Naive thymus-derived CD4-positive, alpha-beta T cell (primary cell): ENCODE measurements around the gene HCST. TPM values are rescaled to one million over a fixed set of nuclear protein-coding genes. Genes with fewer than 3 reads are reported as not detected.

Experiments used
- ATAC-seq: fragments of 150-1000 bp; cut with Tn5 transposase; 2 replicates; pipeline ENCODE4 v1.10.0; 2021; ENCODE audit warnings: mild to moderate bottlenecking, moderate library complexity
- CTCF ChIA-PET: fragments of 350-600 bp; sonication (Branson Sonifier 250); formaldehyde crosslinking; loops from one replicate; lab custom pipeline; 2021; ENCODE audit warnings: antibody characterized with exemption; lab: Charles Lee
- POLR2A ChIA-PET: fragments of 350-600 bp; sonication (Branson Sonifier 250); formaldehyde crosslinking; loops from one replicate; lab custom pipeline; 2021; ENCODE audit warnings: antibody characterized with exemption, inconsistent platforms; lab: Charles Lee
- DNase-seq, 9 donors: peaks; one replicate each; pipeline versions ENCODE4 v3.0.0 to v3.0.0-alpha.2; 2020 to 2022; ENCODE audit warnings: mixed read lengths in 1 of 9
- H3K27ac ChIP-seq: one replicate; pipeline ENCODE4 v1.7.0; 2013; ENCODE audit warnings: mild to moderate bottlenecking, low read depth, low read length, moderate library complexity
- H3K27me3 ChIP-seq, 2 donors: one replicate each; pipeline ENCODE4 v1.7.0; 2013; ENCODE audit warnings: low read length in 2 of 2, mild to moderate bottlenecking in 2 of 2, moderate library complexity in 2 of 2; ENCODE audit not compliant: control insufficient read depth in 2 of 2, insufficient read depth in 2 of 2
- H3K36me3 ChIP-seq, 3 experiments: 1 replicate in 2 of 3; 2 replicates in 1 of 3; pipeline ENCODE4 v1.7.0; 2013; ENCODE audit warnings: low read length in 3 of 3, mild to moderate bottlenecking in 3 of 3, moderate library complexity in 1 of 3; ENCODE audit not compliant: insufficient read depth in 3 of 3, control insufficient read depth in 2 of 3
- H3K4me1 ChIP-seq, 2 donors: one replicate each; pipeline ENCODE4 v1.7.0; 2013; ENCODE audit warnings: low read length in 2 of 2, mild to moderate bottlenecking in 2 of 2, moderate library complexity in 1 of 2; ENCODE audit not compliant: control insufficient read depth in 2 of 2, insufficient read depth in 2 of 2
- H3K4me3 ChIP-seq: 2 replicates; pipeline ENCODE4 v1.7.0; 2013; ENCODE audit warnings: mild to moderate bottlenecking, low read length
- H3K9me3 ChIP-seq, 3 experiments: 1 replicate in 2 of 3; 2 replicates in 1 of 3; pipeline ENCODE4 v1.7.0; 2013; ENCODE audit warnings: low read length in 3 of 3; ENCODE audit not compliant: control insufficient read depth in 2 of 3
- H3K27ac Mint-ChIP-seq, 9 donors: one replicate each; pipeline ENCODE4 v1.8.0; 2020 to 2022; ENCODE audit warnings: mixed read lengths in 9 of 9, mild to moderate bottlenecking in 8 of 9, moderate library complexity in 5 of 9, inconsistent platforms in 2 of 9
- H3K27me3 Mint-ChIP-seq, 5 donors: one replicate each; pipeline ENCODE4 v1.8.0; 2021 to 2022; ENCODE audit warnings: mixed read lengths in 5 of 5, mild to moderate bottlenecking in 1 of 5
- H3K36me3 Mint-ChIP-seq, 5 donors: one replicate each; pipeline ENCODE4 v1.8.0; 2020 to 2022; ENCODE audit warnings: mixed read lengths in 5 of 5, mild to moderate bottlenecking in 3 of 5, inconsistent platforms in 1 of 5
- H3K4me1 Mint-ChIP-seq, 7 donors: one replicate each; pipeline ENCODE4 v1.8.0; 2020 to 2022; ENCODE audit warnings: mixed read lengths in 7 of 7, mild to moderate bottlenecking in 3 of 7, inconsistent platforms in 1 of 7
- H3K4me3 Mint-ChIP-seq, 10 donors: one replicate each; pipeline ENCODE4 v1.8.0; 2020 to 2022; ENCODE audit warnings: mild to moderate bottlenecking in 10 of 10, mixed read lengths in 10 of 10, moderate library complexity in 6 of 10, inconsistent platforms in 2 of 10
- H3K9me3 Mint-ChIP-seq, 11 donors: one replicate each; pipeline ENCODE4 v1.8.0; 2020 to 2022; ENCODE audit warnings: mixed read lengths in 11 of 11, mild to moderate bottlenecking in 4 of 11, inconsistent platforms in 1 of 11, moderate library complexity in 1 of 11
- intact Hi-C, 2 donors: fragments of 100-400 bp; cut with micrococcal nuclease; formaldehyde crosslinking; loops; one replicate each; pipeline ENCODE4 v1.15.1; 2023
- polyA plus RNA-seq, 2 donors: library from polyadenylated mRNA; unstranded; fragments of 300-500 nt; fragmentation: Illumina TruSeq; gene quantifications; one replicate each; pipeline ENCODE4 v1.2.3, GENCODE V29; 2021
- total RNA-seq, 6 experiments: library from RNA in 5 of 6; stranded (reverse) in 5 of 6; gene quantifications; 1 replicate in 5 of 6; 2 replicates in 1 of 6; pipeline ENCODE4 v1.2.3 and lab custom pipeline; 2021 to 2026

HCST gene
- total and polyA plus RNA-seq, 7 experiments from 2014 or later, result 57.4 to 895 (median 117) TPM

DNA sequence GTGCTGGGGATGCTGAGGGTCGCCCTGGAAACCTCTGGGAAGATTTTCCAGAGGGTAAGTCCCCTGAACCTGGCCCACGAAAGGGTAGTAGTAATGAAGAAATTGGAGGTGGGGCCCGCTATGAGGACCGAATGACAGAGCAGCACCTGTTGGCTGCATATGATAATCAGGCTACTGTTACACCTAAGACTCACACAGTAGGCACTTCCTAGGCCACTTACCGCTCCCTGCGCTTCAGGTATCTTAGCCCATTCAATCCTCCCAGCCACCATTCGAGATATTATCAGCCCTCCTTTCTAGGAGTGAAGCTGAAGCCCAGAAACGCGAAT is 29.5 kb downstream of the HCST start:
- peaks cover 29 to 58% (median 44%) of the 10 kb centered on the region in 7 donors for H3K4me1 Mint-ChIP-seq
- intact Hi-C loops, result loop anchor here (1.0 to 2.0 kb wide), 17 partner anchors 29 to 387 kb away; partner anchors contain the start of genes ARHGAP33 (in 2 of the 2), LIN37 (in 2 of the 2), PSENEN (in 2 of the 2) and THAP8 (in 2 of the 2)
- Histone ChIP-seq H3K27me3 (no peaks in the 10 kb centered on the region), H3K4me3 (no peak overlapping the region), H3K4me1 (peaks cover 36 to 47% of the 10 kb centered on the region in 2 donors), H3K36me3 (no peaks in the 10 kb centered on the region), H3K27ac (peak overlapping the region; percentile 44), H3K9me3 (no peaks in the 10 kb centered on the region)
- H3K9me3 Mint-ChIP-seq, result peaks cover 0 to 2% (median 0%) of the 10 kb centered on the region in 11 donors
- peak overlapping the region in 8 of 9 donors; percentile 41 to 98 (median 88) for H3K27ac Mint-ChIP-seq
- DNase-seq (no peak), ATAC-seq (no peak)
- ChIA-PET CTCF (interaction anchor here (0.9 to 2.9 kb wide), 8 partner anchors 28 to 239 kb away, joined by 3 to 52 read pairs (median 4); partner anchors contain the start of gene NFKBID), POLR2A (interaction anchor here (0.8 to 4.4 kb wide), 15 partner anchors 20 to 227 kb away, joined by 3 to 49 read pairs (median 6); partner anchors contain the start of genes NFKBID, PSENEN and U2AF1L4)
- no peaks in the 10 kb centered on the region for H3K27me3 Mint-ChIP-seq
- H3K36me3 Mint-ChIP-seq, result peaks cover 0 to 7% (median under 1%) of the 10 kb centered on the region in 5 donors
- H3K4me3 Mint-ChIP-seq, result peak overlapping the region in 7 of 10 donors; percentile 26 to 89 (median 78)

GRCh38 chr19:35932291-35932936 is 30.1 kb downstream of the HCST start:
- Histone ChIP-seq H3K27me3 (no peaks in the 10 kb centered on the region), H3K36me3 (no peaks in the 10 kb centered on the region), H3K9me3 (no peaks in the 10 kb centered on the region), H3K4me1 (peaks cover 41 to 52% of the 10 kb centered on the region in 2 donors), H3K4me3 (no peak overlapping the region), H3K27ac (peak overlapping the region; percentile 44)
- peaks cover 0 to under 1% (median 0%) of the 10 kb centered on the region in 11 donors for H3K9me3 Mint-ChIP-seq
- peaks cover 0 to 5% (median 0%) of the 10 kb centered on the region in 5 donors for H3K36me3 Mint-ChIP-seq
- ChIA-PET POLR2A (interaction anchor here (0.8 to 4.4 kb wide), 10 partner anchors 19 to 218 kb away, joined by 3 to 49 read pairs (median 8); partner anchors contain the start of gene NFKBID), CTCF (interaction anchor here (0.9 to 2.9 kb wide), 5 partner anchors 32 to 239 kb away, joined by 3 to 52 read pairs (median 3); partner anchors contain the start of gene NFKBID)
- intact Hi-C loops, result no loop called here
- H3K4me3 Mint-ChIP-seq, result no peak overlapping the region
- no peaks in the 10 kb centered on the region for H3K27me3 Mint-ChIP-seq
- DNase-seq (no peak), ATAC-seq (no peak)
- peak overlapping the region in 3 of 9 donors; percentile 88 to 98 (median 90) for H3K27ac Mint-ChIP-seq
- H3K4me1 Mint-ChIP-seq, result peaks cover 26 to 57% (median 44%) of the 10 kb centered on the region in 7 donors

DNA sequence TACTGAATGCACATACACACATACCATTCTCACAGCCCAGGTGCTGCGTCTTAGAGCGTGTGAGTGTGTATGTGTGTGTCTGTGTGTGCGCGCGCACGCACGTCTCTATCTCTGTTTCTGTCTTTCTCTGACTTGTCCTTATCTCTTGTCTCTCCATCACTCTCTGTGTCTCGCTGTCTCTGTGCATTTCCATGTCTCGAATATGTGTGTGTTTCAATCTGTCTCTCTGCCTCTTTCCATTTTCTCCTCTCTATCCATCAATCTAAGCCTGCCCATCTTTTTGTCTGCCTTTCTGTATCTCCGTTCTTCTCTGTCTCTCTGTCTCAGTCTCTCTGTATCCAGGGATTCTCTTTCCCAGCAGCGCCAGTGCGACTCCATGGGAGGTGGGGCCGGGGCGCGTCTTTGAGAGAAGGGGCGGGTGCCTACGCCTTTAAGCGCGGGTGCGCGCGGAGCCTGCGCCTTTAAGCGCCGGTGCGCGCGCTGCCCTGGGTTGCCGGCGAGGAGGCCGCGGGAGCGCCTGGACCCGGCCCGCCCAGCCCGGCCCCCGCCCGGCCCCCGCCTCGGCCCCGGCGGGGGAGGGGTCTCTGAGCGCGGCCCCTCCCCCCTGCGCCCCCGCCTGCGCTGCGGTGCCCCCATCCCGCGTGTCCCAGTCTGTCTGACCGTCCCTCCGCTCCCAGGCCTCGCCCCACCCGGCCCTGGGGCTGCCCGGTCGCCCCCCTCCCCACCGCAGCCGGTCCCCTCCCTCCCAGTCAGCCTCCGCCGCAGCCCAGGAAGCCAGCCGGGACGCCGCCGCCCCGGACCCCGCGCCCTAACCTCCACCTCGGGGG is 33.8 kb downstream of the HCST start, which contains the start of gene LRFN3:
TSS of gene LRFN3 (plus strand) at position 464 of the 827 bp plus-strand sequence. CDS start 3,052 bp downstream, outside the sequence.
- Histone ChIP-seq H3K27me3 (no peaks in the 10 kb centered on the region), H3K4me3 (peak within 1 kb of the TSS; percentile 89), H3K4me1 (peaks cover 27 to 39% of the 10 kb centered on the region in 2 donors), H3K27ac (peak within 1 kb of the TSS; percentile 71), H3K9me3 (no peaks in the 10 kb centered on the region), H3K36me3 (peaks cover 0 to 23% (median 0%) of the 10 kb centered on the region in 3 experiments)
- Mint-ChIP-seq H3K27ac (peak within 1 kb of the TSS; percentile 50 to 94 (median 88)), H3K4me3 (peak within 1 kb of the TSS; percentile 83 to 99 (median 94)), H3K36me3 (peaks cover 0 to 9% (median 5%) of the 10 kb centered on the region in 5 donors), H3K9me3 (no peaks in the 10 kb centered on the region), H3K4me1 (peaks cover 21 to 53% (median 40%) of the 10 kb centered on the region in 7 donors), H3K27me3 (no peaks in the 10 kb centered on the region)
- POLR2A ChIA-PET, result interaction anchor here (1.5 to 2.1 kb wide), 3 partner anchors 17 to 58 kb away, joined by 4 to 7 read pairs (median 6); no protein-coding TSS in a partner anchor
- ATAC-seq (no peak), DNase-seq (peak in 4 of 9 donors; percentile 30 to 72 (median 36))
- CTCF ChIA-PET, result interaction anchor here (1.9 kb wide), 1 partner anchor 54 kb away, joined by 15 read pairs; no protein-coding TSS in a partner anchor
- intact Hi-C loops, result no loop called here

DNA sequence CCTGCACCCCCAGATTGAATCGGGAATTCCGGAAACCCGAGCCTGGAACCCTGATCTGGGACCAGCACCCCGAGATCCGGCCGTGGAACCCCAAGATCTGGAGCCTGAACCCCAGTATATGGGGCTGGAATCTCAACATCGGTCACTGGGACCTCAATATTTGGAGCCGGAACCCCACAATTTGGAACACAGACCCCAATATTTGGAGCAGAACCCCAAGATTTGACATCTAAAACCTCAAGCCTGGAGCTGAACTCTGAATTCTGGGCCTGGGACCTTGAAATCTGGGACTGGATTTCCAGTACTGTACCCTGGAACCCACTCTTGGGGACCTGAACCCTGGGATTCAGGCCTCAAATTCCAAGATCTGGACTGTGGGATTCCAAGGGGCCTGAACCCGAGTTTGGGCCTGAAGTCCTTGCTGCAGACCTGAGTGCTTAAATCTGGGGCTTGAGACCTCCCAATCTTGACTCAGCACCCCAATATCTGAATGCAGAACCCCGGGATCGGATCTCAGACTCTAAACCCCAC is 34.5 kb downstream of the HCST start:
- no peaks in the 10 kb centered on the region for H3K27me3 ChIP-seq
- H3K9me3 ChIP-seq, result no peaks in the 10 kb centered on the region
- ChIA-PET CTCF (interaction anchor here (1.5 kb wide), 1 partner anchor 55 kb away, joined by 7 read pairs; no protein-coding TSS in a partner anchor), POLR2A (interaction anchor here (1.2 to 2.1 kb wide), 4 partner anchors 15 to 77 kb away, joined by 3 to 7 read pairs (median 4); partner anchors contain the start of gene ALKBH6)
- intact Hi-C loops, result no loop called here
- H3K4me1 Mint-ChIP-seq, result peaks cover 18 to 50% (median 40%) of the 10 kb centered on the region in 7 donors
- peak overlapping the region; percentile 71 for H3K27ac ChIP-seq
- peaks cover 0 to 9% (median 6%) of the 10 kb centered on the region in 5 donors for H3K36me3 Mint-ChIP-seq
- H3K4me1 ChIP-seq, result peaks cover 24 to 37% of the 10 kb centered on the region in 2 donors
- peak overlapping the region; percentile 77 to 98 (median 87) for H3K4me3 Mint-ChIP-seq
- peaks cover 0 to 23% (median 0%) of the 10 kb centered on the region in 3 experiments for H3K36me3 ChIP-seq
- H3K27me3 Mint-ChIP-seq, result no peaks in the 10 kb centered on the region
- peak overlapping the region; percentile 60 for H3K4me3 ChIP-seq
- H3K9me3 Mint-ChIP-seq, result no peaks in the 10 kb centered on the region
- peak overlapping the region in 7 of 9 donors; percentile 23 to 79 (median 65) for H3K27ac Mint-ChIP-seq
- ATAC-seq (no peak), DNase-seq (no peak)

DNA sequence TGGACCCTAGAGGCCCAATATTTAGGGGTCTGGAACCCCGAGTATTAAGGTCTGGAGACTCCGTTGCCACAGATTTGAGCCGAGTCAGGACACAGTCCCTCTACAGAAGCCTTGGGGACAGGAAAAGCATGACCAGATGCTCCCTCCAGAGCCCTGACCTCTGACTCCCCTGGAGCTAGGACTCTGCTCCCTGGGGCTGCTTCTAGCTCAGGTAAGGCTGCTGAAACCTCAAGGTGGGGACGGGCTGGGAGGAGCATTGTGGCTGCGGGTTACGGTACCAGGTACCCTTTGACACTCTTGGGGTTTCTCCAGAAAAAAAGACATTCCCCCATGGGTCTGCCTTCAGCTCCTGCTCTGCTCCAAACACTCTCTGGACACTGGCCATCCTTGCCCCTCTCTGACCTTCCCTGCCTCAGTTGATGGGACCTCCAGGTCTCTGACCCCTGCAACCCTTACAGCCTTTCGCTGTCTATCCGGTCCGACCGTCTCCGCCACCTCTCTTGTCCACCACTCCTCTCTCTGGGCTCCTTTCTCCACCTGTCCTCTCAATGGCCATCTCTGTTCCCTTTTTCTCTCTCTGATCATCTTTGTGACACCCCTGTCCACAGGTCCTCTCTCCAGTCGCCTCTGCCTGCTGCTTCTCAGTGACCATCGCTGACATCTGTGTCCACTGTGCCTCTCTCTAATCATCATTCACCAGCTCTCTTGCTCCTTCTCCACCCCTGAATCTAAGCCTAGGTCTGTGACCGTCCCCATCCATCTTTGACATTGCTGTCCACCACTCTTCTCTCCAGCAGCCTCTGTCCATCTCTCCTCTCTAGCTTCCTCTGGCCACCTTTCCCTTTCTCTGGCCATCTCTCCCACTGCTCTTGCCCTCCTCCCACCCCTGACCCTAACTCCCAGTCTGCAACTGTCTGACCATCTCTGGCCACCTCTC is 35.3 kb downstream of the HCST start:
- no peak for DNase-seq
- H3K27ac ChIP-seq, result peak overlapping the region; percentile 71
- H3K27me3 ChIP-seq, result no peaks in the 10 kb centered on the region
- ChIA-PET CTCF (interaction anchor here (0.7 to 1.5 kb wide), 2 partner anchors 56 to 191 kb away, joined by 7 read pairs; no protein-coding TSS in a partner anchor), POLR2A (interaction anchor here (1.2 to 2.1 kb wide), 4 partner anchors 14 to 76 kb away, joined by 3 to 7 read pairs (median 4); partner anchors contain the start of gene ALKBH6)
- peak; percentile 40 for ATAC-seq
- no peaks in the 10 kb centered on the region for H3K9me3 ChIP-seq
- Mint-ChIP-seq H3K36me3 (peaks cover 0 to 9% (median 6%) of the 10 kb centered on the region in 5 donors), H3K27me3 (no peaks in the 10 kb centered on the region), H3K9me3 (no peaks in the 10 kb centered on the region), H3K27ac (peak overlapping the region in 8 of 9 donors; percentile 53 to 91 (median 79)), H3K4me3 (peak overlapping the region; percentile 77 to 98 (median 87)), H3K4me1 (peaks cover 18 to 44% (median 37%) of the 10 kb centered on the region in 7 donors)
- H3K4me3 ChIP-seq, result peak overlapping the region; percentile 60
- peaks cover 0 to 28% (median 0%) of the 10 kb centered on the region in 3 experiments for H3K36me3 ChIP-seq
- H3K4me1 ChIP-seq, result peaks cover 19 to 37% of the 10 kb centered on the region in 2 donors
- intact Hi-C loops, result no loop called here
